Measurements from ENCODE around the gene PGAM2. TPM values are rescaled to one million over a fixed set of nuclear protein-coding genes. Genes with fewer than 3 reads are reported as not detected.

Gene PGAM2
- total RNA-seq, 2 donors from 2014 or later = 9.7 TPM; not detected in 1

DNA sequence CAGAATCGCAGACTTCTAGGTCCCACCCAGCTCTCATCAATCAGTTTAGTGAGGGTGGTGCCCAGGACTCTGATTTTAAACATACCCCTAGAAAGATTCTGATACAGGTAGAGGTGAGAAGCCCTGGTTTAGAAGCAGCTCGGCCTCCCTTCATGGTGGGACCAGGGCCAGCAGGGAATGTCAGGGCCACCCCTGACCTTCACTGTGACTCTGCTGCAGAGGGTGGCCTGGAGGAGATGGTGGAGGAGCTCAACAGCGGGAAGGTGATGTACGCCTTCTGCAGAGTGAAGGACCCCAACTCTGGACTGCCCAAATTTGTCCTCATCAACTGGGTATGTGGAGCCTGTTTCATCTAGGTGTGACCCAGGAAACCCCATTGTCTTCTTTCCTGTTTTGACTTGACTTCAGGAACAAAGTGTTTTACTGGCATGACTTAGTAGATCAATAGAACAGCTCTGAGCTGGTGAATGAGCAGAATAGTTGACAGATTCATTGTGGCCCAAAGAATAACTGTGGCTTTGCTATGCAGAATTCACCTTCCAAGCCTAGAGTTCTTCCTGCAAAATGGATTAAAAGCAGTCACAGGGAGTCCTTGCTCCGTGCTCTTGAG, 13.7 kb downstream of the PGAM2 start:
- no peaks in the 10 kb centered on the region for H3K4me1 ChIP-seq (replicated peaks)
- H3K27me3 ChIP-seq (replicated peaks; ENCODE audit: insufficient read depth) = no peaks in the 10 kb centered on the region
- 85% methylated on average over 5 of the region's 5 CpGs for WGBS
- intact Hi-C loops (cut with DNase I) = no loop called here
- no peak overlapping the region for H3K4me3 ChIP-seq
- peaks cover 9 to 11% of the 10 kb centered on the region in 2 donors for H3K36me3 ChIP-seq
- H3K27ac ChIP-seq = no peak overlapping the region
- no peak for DNase-seq (ENCODE audit: low spot score)
- H3K9me3 ChIP-seq = no peaks in the 10 kb centered on the region
- TF ChIP-seq POLR2AphosphoS5 (IDR thresholded peaks at IDR 0.05) = no peak

DNA sequence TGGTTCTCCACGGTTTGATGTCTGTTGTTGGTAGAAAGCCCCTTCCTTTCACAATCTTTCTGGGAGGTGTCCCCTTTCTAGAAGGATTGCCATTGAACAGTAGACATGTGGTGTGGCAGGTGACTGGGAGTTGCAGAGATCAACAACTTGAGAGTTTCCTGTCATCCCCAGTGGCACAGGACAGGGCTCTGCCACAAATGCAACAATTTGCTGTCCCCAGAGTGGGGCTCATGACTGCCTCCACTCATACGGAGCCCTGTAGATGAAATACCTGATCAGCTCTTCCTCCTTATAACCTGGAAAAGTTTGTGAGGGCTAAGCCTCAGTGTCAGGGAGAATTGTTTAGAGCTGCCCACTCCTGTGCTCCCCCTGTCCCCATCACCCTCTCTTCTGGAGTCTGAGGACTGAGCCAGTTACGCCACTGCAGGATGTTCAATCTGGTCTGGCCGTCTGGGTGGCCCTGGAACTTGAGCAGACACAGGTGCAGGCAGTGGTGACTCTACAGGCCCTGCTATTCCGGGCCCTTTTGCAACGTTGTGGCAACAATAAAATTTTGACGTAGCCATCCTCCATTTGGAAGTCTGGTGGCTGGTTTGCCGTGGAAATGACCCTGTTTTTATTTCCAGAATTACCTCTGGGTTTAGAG, 14.3 kb downstream of the PGAM2 start:
- WGBS = 78% methylated on average over 8 of the region's 8 CpGs
- intact Hi-C loops (cut with DNase I) = no loop called here
- Histone ChIP-seq H3K9me3 (no peaks in the 10 kb centered on the region), H3K4me1 (replicated peaks) (peaks cover under 1% of the 10 kb centered on the region), H3K4me3 (no peak overlapping the region), H3K27ac (no peak overlapping the region), H3K27me3 (replicated peaks; ENCODE audit: insufficient read depth) (no peaks in the 10 kb centered on the region), H3K36me3 (peaks cover 8 to 9% of the 10 kb centered on the region in 2 donors)
- DNase-seq (ENCODE audit: low spot score) = no peak
- TF ChIP-seq, protein P1, sequence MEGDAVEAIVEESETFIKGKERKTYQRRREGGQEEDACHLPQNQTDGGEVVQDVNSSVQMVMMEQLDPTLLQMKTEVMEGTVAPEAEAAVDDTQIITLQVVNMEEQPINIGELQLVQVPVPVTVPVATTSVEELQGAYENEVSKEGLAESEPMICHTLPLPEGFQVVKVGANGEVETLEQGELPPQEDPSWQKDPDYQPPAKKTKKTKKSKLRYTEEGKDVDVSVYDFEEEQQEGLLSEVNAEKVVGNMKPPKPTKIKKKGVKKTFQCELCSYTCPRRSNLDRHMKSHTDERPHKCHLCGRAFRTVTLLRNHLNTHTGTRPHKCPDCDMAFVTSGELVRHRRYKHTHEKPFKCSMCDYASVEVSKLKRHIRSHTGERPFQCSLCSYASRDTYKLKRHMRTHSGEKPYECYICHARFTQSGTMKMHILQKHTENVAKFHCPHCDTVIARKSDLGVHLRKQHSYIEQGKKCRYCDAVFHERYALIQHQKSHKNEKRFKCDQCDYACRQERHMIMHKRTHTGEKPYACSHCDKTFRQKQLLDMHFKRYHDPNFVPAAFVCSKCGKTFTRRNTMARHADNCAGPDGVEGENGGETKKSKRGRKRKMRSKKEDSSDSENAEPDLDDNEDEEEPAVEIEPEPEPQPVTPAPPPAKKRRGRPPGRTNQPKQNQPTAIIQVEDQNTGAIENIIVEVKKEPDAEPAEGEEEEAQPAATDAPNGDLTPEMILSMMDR (IDR thresholded peaks at IDR 0.05) = no peak
- TF ChIP-seq POLR2AphosphoS5 (IDR thresholded peaks at IDR 0.05) = no peak

DNA sequence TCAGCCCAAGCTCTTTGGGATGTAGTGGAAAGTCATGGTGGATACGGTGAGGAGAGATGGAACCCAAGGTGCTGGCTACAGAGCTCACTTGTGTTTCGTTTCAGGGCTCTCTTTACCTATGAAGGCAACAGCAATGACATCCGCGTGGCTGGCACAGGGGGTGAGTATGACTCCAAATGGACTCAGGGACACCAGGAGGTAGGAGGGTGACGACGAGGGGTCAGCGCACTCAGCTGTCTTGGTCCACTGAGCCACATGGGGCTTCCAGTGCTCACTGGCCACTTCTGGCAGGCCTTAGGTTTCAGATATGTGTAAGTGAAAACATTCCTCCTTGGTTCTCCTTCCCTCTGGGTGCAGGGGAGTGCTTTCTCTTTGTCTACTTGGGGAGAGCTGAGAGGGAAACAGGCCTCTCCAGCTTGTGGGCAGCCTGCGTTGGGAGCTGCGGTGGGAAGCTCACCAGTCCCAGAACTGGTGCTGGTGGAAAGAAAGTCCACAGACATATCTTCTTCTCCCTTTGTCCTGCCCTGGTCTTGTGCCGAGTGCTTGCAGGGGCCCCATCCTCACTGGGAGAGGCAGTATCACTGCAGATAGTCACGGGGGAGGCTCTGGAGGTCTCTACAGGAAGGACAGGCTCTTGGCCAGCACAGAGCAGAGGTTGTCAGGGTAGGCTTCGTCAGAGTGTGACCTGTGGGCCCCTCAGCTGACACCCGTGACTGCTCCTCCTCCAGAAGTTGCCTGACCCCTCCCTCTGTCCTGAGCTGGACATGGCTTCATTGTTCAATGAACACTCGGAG, 15.0 kb downstream of the PGAM2 start:
- intact Hi-C loops (cut with DNase I) = no loop called here
- H3K36me3 ChIP-seq = peaks cover 8 to 9% of the 10 kb centered on the region in 2 donors
- DNase-seq (ENCODE audit: low spot score) = no peak

DNA sequence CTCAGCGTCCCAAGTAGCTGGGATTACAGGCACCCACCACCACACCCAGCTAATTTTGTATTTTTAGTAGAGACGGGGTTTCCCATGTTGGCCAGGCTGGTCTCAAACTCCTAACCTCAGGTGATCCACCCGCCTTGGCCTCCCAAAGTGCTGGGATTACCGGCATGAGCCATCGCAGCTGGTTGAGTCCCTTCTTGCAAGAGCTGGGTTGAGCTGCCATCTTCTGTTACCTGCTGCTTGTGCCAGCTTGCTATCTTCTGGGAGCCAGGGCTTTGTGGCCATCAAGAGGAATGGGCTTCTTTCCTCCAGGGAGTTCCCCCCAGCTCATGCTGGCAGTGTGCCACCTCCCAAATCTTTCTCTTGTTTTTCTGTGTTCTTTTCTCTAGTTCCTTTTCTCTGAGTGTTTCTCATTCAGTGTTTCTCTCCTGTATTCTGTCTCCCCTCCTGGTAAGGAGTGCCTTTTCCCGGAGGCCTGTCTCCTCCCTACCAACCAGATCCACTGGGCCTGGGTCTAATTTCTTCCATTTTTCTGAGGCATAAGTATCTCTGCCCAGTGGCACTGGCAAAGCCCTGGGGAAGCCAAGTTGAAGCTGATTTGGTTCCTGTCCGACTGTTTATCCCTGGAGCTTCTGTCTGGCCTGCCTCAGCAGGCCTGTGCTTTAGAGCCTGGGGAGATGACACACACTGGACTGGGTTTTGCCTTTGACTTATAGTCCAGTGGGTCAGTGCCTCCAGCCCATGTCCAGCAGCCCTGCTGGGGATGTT, 17.2 kb downstream of the PGAM2 start:
- peaks cover 13% of the 10 kb centered on the region for H3K4me1 ChIP-seq (replicated peaks)
- no peak overlapping the region for H3K4me3 ChIP-seq
- no peak for DNase-seq (ENCODE audit: low spot score)
- H3K36me3 ChIP-seq = peaks cover 8 to 9% of the 10 kb centered on the region in 2 donors
- H3K27ac ChIP-seq = no peak overlapping the region
- H3K27me3 ChIP-seq (replicated peaks; ENCODE audit: insufficient read depth) = no peaks in the 10 kb centered on the region
- H3K9me3 ChIP-seq = no peaks in the 10 kb centered on the region
- 91% methylated on average over 7 of the region's 7 CpGs for WGBS
- TF ChIP-seq, protein P1 (IDR thresholded peaks at IDR 0.05) = no peak
- TF ChIP-seq POLR2AphosphoS5 (IDR thresholded peaks at IDR 0.05) = no peak
- TF ChIP-seq POLR2A (IDR thresholded peaks at IDR 0.05) = no peak
- intact Hi-C loops (cut with DNase I) = no loop called here

More for the DNA sequence above, 15.0 kb downstream of the PGAM2 start:
- WGBS = 93% methylated on average over 14 of the region's 14 CpGs
- H3K4me3 ChIP-seq = no peak overlapping the region
- no peaks in the 10 kb centered on the region for H3K9me3 ChIP-seq
- no peaks in the 10 kb centered on the region for H3K27me3 ChIP-seq (replicated peaks; ENCODE audit: insufficient read depth)
- TF ChIP-seq, protein P1 (IDR thresholded peaks at IDR 0.05) = no peak
- TF ChIP-seq POLR2AphosphoS5 (IDR thresholded peaks at IDR 0.05) = no peak
- TF ChIP-seq POLR2A (IDR thresholded peaks at IDR 0.05) = no peak
- peaks cover 7% of the 10 kb centered on the region for H3K4me1 ChIP-seq (replicated peaks)
- H3K27ac ChIP-seq = no peak overlapping the region

All from prostate gland (tissue), 2 donors.